Stimulated activated naive CD4-positive, alpha-beta T cell (primary cell): ENCODE measurements around the gene GNAZ.
"Not testable (repeated sequence)": the region's sequence is repeated elsewhere in the genome, so short reads cannot be mapped to it uniquely, and the experiment has no call there.

Experiments
- DNase-seq, 6 experiments: peaks; one replicate each; lab custom pipeline; 2025; lab: John Stamatoyannopoulos, UW

GNAZ gene

GRCh38 chr22:23133922-23134321 is 63.6 kb downstream of the GNAZ start:
- DNase-seq = no peak

- not testable (repeated sequence) for DNase-seq
Observed at GRCh38 chr22:23136991-23137390, 66.7 kb downstream of the GNAZ start.

GRCh38 chr22:23137468-23137867 is 67.1 kb downstream of the GNAZ start:
- no peak for DNase-seq

GRCh38 chr22:23137905-23138561 is 67.7 kb downstream of the GNAZ start:
- DNase-seq = peak; percentile 10 to 57 (median 28)

GRCh38 chr22:23138584-23139435 is 68.5 kb downstream of the GNAZ start:
- DNase-seq = no peak

GRCh38 chr22:23140385-23140784 is 70.1 kb downstream of the GNAZ start:
- DNase-seq = no peak

- no peak for DNase-seq
Observed at GRCh38 chr22:23142546-23143105, 72.3 kb downstream of the GNAZ start.

- DNase-seq = no peak
Observed at GRCh38 chr22:23143119-23143518, 72.8 kb downstream of the GNAZ start.

GRCh38 chr22:23144432-23144831 is 74.1 kb downstream of the GNAZ start:
- no peak for DNase-seq

GRCh38 chr22:23144932-23145877 is 74.9 kb downstream of the GNAZ start, which contains the start of gene RAB36:
Gene RAB36, plus strand, starts transcription at chr22:23145477. Its CDS starts 1,140 bp downstream, at chr22:23146617.
- DNase-seq = peak; percentile 80 to 96 (median 86)

- peak in 1 of 6 experiments; percentile 27 for DNase-seq
Observed at GRCh38 chr22:23145878-23146470, 75.7 kb downstream of the GNAZ start.

GRCh38 chr22:23146478-23147205 is 76.3 kb downstream of the GNAZ start:
- DNase-seq = no peak

GRCh38 chr22:23147617-23148387 is 77.5 kb downstream of the GNAZ start:
- DNase-seq = no peak

- DNase-seq = no peak
Observed at GRCh38 chr22:23149743-23150238, 79.5 kb downstream of the GNAZ start.

GRCh38 chr22:23150762-23151161 is 80.4 kb downstream of the GNAZ start:
- DNase-seq = no peak

- no peak for DNase-seq
Observed at GRCh38 chr22:23151827-23152226, 81.5 kb downstream of the GNAZ start.

- no peak for DNase-seq
Observed at GRCh38 chr22:23152238-23153114, 82.2 kb downstream of the GNAZ start.

- DNase-seq = no peak
Observed at GRCh38 chr22:23153994-23154393, 83.7 kb downstream of the GNAZ start.

- DNase-seq = no peak
Observed at GRCh38 chr22:23154461-23154860, 84.1 kb downstream of the GNAZ start.
